Duodenal mucosa (tissue), 2 donors: ENCODE data around the gene ZNF14.

ENCODE experiments used
- H3K27ac ChIP-seq: one replicate; pipeline ENCODE4 v1.7.0; 2013; ENCODE audit warnings: low read depth, low read length
- H3K27me3 ChIP-seq, 2 donors: one replicate each; pipeline ENCODE4 v1.7.0; 2013; ENCODE audit warnings: low read length in 2 of 2, control low read depth in 1 of 2; ENCODE audit not compliant: insufficient read depth in 2 of 2, control insufficient read depth in 1 of 2
- H3K36me3 ChIP-seq, 2 donors: one replicate each; pipeline ENCODE4 v1.7.0; 2013; ENCODE audit warnings: low read length in 2 of 2, control low read depth in 1 of 2; ENCODE audit not compliant: insufficient read depth in 2 of 2, control insufficient read depth in 1 of 2
- H3K4me1 ChIP-seq, 2 donors: one replicate each; pipeline ENCODE4 v1.7.0; 2013; ENCODE audit warnings: low read length in 2 of 2, control low read depth in 1 of 2; ENCODE audit not compliant: insufficient read depth in 2 of 2, control insufficient read depth in 1 of 2
- H3K4me3 ChIP-seq, 2 donors: one replicate each; pipeline ENCODE4 v1.7.0; 2013; ENCODE audit warnings: low read length in 2 of 2, low read depth in 1 of 2
- H3K9ac ChIP-seq, 2 donors: one replicate each; pipeline ENCODE4 v1.7.0; 2013; ENCODE audit warnings: low read length in 2 of 2, low read depth in 1 of 2
- H3K9me3 ChIP-seq, 2 donors: one replicate each; pipeline ENCODE4 v1.7.0; 2013; ENCODE audit warnings: low read length in 2 of 2, control low read depth in 1 of 2; ENCODE audit not compliant: control insufficient read depth in 1 of 2

ZNF14 gene

GRCh38 chr19:19752760-19753403 is 20.0 kb upstream of the ZNF14 start:
- Histone ChIP-seq H3K27me3 (no peaks in the 10 kb centered on the region), H3K4me3 (no peak overlapping the region), H3K4me1 (no peaks in the 10 kb centered on the region), H3K9ac (no peak overlapping the region), H3K9me3 (peaks cover 8 to 18% of the 10 kb centered on the region in 2 donors), H3K36me3 (no peaks in the 10 kb centered on the region), H3K27ac (no peak overlapping the region)

- Histone ChIP-seq H3K4me3 (no peak overlapping the region), H3K27me3 (no peaks in the 10 kb centered on the region), H3K4me1 (no peaks in the 10 kb centered on the region), H3K9me3 (peaks cover 8 to 18% of the 10 kb centered on the region in 2 donors), H3K9ac (no peak overlapping the region), H3K36me3 (no peaks in the 10 kb centered on the region), H3K27ac (no peak overlapping the region)
Measured at GRCh38 chr19:19751846-19752245, 18.9 kb upstream of the ZNF14 start.

- Histone ChIP-seq H3K36me3 (no peaks in the 10 kb centered on the region), H3K4me3 (no peak overlapping the region), H3K27ac (no peak overlapping the region), H3K4me1 (no peaks in the 10 kb centered on the region), H3K9ac (no peak overlapping the region), H3K27me3 (no peaks in the 10 kb centered on the region), H3K9me3 (peaks cover 8 to 18% of the 10 kb centered on the region in 2 donors)
Measured at GRCh38 chr19:19750842-19751790, 18.2 kb upstream of the ZNF14 start.

- Histone ChIP-seq H3K4me1 (no peaks in the 10 kb centered on the region), H3K27me3 (no peaks in the 10 kb centered on the region), H3K27ac (no peak overlapping the region), H3K9ac (no peak overlapping the region), H3K4me3 (no peak overlapping the region), H3K9me3 (peaks cover 0 to 18% of the 10 kb centered on the region in 2 donors), H3K36me3 (no peaks in the 10 kb centered on the region)
Measured at GRCh38 chr19:19749908-19750841, 17.3 kb upstream of the ZNF14 start.

- Histone ChIP-seq H3K36me3 (no peaks in the 10 kb centered on the region), H3K9me3 (peaks cover 0 to 18% of the 10 kb centered on the region in 2 donors), H3K9ac (no peak overlapping the region), H3K4me3 (no peak overlapping the region), H3K27me3 (no peaks in the 10 kb centered on the region), H3K4me1 (no peaks in the 10 kb centered on the region), H3K27ac (no peak overlapping the region)
Measured at GRCh38 chr19:19749117-19749907, 16.4 kb upstream of the ZNF14 start.

GRCh38 chr19:19748249-19748938 is 15.5 kb upstream of the ZNF14 start:
- Histone ChIP-seq H3K4me1 (no peaks in the 10 kb centered on the region), H3K9ac (no peak overlapping the region), H3K27me3 (no peaks in the 10 kb centered on the region), H3K4me3 (no peak overlapping the region), H3K9me3 (peaks cover 0 to 13% of the 10 kb centered on the region in 2 donors), H3K27ac (no peak overlapping the region), H3K36me3 (no peaks in the 10 kb centered on the region)

DNA sequence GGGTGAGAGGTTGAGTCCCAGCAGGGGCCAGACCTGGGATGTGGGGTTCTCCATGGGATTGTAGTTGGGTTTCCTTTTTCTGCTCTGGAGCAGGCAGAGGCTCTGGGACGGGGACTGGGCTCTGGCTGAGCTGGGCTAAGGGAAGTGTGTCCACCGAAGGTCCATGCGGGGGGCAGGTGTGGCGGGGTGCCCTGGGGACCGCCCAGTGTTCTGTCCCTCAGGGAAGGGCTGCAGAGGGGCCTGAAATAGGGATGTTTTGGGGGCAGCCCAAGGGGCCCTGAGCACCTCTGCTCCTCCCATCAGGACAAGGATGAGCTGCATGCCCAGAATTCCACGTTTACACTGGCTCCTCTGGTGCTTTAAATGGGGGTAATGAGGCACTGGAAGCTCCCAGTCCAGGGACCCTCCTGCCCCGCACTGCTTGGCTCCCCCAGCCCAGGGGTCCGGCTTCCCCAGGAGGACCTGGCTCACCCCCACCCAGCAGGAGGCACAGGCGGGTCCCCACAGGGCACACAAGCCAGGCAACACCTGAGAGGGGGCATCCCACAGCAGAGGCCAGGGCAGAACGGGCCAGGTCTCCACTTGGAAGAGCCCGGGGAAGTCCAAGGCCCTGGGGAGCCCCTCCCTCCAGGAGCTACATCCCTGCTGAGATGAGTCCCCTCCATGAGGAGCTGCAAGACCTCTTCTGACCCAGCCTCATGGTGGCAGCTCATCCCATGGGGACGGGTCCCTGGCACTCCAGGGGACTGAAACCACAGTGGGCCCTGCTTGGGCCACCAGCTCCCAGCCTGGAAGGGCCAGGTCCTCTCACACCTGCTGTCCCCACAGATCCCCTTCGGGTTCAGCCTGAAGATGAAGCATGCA is 14.7 kb upstream of the ZNF14 start:
- Histone ChIP-seq H3K9me3 (peaks cover 0 to 15% of the 10 kb centered on the region in 2 donors), H3K4me1 (no peaks in the 10 kb centered on the region)

GRCh38 chr19:19746286-19747213 is 13.6 kb upstream of the ZNF14 start:
- no peaks in the 10 kb centered on the region for H3K27me3 ChIP-seq
- H3K4me1 ChIP-seq = no peaks in the 10 kb centered on the region
- H3K9me3 ChIP-seq = peaks cover 0 to 15% of the 10 kb centered on the region in 2 donors
- no peak overlapping the region for H3K27ac ChIP-seq
- no peak overlapping the region for H3K4me3 ChIP-seq
- no peak overlapping the region for H3K9ac ChIP-seq
- no peaks in the 10 kb centered on the region for H3K36me3 ChIP-seq

More for the DNA sequence above, 14.7 kb upstream of the ZNF14 start:
- no peak overlapping the region for H3K27ac ChIP-seq
- no peak overlapping the region for H3K9ac ChIP-seq
- H3K27me3 ChIP-seq = no peaks in the 10 kb centered on the region
- H3K36me3 ChIP-seq = no peaks in the 10 kb centered on the region
- no peak overlapping the region for H3K4me3 ChIP-seq
